Measurements from ENCODE around the gene LIN9.

DNA sequence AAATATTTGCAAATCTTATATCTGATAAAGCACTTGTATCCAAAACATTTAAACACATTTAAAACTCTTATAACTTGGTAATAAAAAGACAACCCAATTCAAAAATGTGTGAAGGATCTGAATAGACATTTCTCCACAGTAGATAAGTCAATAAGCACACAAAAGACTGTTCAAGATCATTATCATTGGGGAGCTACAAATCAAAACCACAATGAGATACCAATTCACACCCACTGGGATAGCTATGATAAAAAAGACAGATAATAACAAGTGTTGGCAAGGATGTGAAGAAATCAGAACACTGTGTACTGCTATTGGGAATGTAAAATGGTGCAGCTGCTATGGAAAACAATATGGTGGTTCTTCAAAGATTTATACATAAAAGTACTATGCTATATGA, 5.1 kb upstream of the LIN9 start:
- TF ChIP-seq, protein P1, sequence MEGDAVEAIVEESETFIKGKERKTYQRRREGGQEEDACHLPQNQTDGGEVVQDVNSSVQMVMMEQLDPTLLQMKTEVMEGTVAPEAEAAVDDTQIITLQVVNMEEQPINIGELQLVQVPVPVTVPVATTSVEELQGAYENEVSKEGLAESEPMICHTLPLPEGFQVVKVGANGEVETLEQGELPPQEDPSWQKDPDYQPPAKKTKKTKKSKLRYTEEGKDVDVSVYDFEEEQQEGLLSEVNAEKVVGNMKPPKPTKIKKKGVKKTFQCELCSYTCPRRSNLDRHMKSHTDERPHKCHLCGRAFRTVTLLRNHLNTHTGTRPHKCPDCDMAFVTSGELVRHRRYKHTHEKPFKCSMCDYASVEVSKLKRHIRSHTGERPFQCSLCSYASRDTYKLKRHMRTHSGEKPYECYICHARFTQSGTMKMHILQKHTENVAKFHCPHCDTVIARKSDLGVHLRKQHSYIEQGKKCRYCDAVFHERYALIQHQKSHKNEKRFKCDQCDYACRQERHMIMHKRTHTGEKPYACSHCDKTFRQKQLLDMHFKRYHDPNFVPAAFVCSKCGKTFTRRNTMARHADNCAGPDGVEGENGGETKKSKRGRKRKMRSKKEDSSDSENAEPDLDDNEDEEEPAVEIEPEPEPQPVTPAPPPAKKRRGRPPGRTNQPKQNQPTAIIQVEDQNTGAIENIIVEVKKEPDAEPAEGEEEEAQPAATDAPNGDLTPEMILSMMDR (conservative IDR thresholded peaks at IDR 0.05), result no peak
- TF ChIP-seq ZFX (IDR thresholded peaks at IDR 0.05), result no peak
